ENCODE data around the gene SLC4A9. TPM values are rescaled to one million over a fixed set of nuclear protein-coding genes. Genes with fewer than 3 reads are reported as not detected.

SLC4A9 gene
- total RNA-seq, 2 experiments from 2014 or later, result 0.17 to 0.31 TPM

Other genes with a start within 250 kb of the SLC4A9 start
- 10 to 100 TPM; 19.8 TPM for gene PURA, start 246.1 kb upstream of the SLC4A9 start, total RNA-seq
- 1 to 10 TPM; 6.9 to 7.3 TPM for gene IGIP, start 234.3 kb upstream of the SLC4A9 start, total RNA-seq
- 10 to 100 TPM; 12.1 to 13.5 TPM for gene CYSTM1, start 185.0 kb upstream of the SLC4A9 start, total RNA-seq
- gene PFDN1, start 57.1 kb upstream of the SLC4A9 start, total RNA-seq, result 10 to 100 TPM; 47.7 to 48.3 TPM
- 10 to 100 TPM; 12.8 TPM for gene HBEGF, start 13.6 kb upstream of the SLC4A9 start, total RNA-seq
- 100 to 1,000 TPM; 148 to 156 TPM for gene ANKHD1, start 41.6 kb downstream of the SLC4A9 start, total RNA-seq
- gene EIF4EBP3, start 187.5 kb downstream of the SLC4A9 start, total RNA-seq, result 10 to 100 TPM; 11.8 to 12.0 TPM
- 10 to 100 TPM; 34.4 to 36.9 TPM for gene SRA1, start 197.3 kb downstream of the SLC4A9 start, total RNA-seq
- gene APBB3, start 204.4 kb downstream of the SLC4A9 start, total RNA-seq, result 10 to 100 TPM; 41.3 to 47.7 TPM
- 10 to 100 TPM; 80.8 to 94.0 TPM for gene SLC35A4, start 204.6 kb downstream of the SLC4A9 start, total RNA-seq

Measured in activated naive CD8-positive, alpha-beta T cell treated with anti-CD3 and anti-CD28 coated beads, Interleukin-2, amount 10 ng/mL, durations not matched to agents 7 days and 5 days (primary cell).